Fibroblast of skin of scalp (primary cell): ENCODE measurements around the gene KLHL29.

Experiments used
- DNase-seq: peaks from one replicate; pipeline ENCODE4 v3.0.0-alpha.2; 2013

KLHL29 gene

DNA sequence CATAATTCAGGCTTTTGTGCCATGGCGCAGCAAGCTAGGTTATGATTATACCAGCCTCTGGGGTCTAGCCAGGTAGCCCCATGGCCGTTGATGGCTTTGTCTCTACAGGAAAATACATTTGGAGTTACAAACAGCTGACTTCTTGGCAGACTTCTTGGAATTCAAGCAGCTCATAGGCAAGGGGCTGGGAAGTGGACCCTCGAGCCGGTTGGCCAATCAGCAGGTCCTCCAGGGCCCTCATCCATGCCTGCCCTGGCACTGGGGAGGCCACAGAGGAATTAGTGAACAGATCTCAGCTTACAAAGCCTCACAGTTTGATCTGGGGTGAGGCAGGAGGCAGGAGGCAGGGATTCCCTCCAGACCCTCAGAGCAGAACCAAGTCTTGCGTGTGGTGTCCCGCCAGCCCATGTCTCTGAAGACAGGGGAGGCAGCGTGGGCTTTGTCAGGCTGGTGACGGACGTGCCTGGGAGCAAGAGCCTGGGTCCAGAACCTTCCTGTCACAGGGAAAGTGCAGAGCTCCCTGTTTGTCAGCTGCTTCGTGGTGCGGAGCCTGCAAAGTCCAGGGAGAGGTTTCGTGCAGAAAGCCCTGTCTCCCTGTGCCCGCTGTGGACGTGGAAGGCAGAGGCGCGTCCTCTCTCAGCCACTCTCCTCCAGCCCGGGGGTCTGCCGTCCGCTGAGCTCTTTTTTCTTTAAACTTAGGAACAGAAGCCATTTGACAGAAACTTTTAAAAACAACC, 131.7 kb downstream of the KLHL29 start:
- no peak for DNase-seq

- DNase-seq: no peak
These were observed 133.7 kb downstream of the KLHL29 start for GRCh38 chr2:23518481-23519333.

DNA sequence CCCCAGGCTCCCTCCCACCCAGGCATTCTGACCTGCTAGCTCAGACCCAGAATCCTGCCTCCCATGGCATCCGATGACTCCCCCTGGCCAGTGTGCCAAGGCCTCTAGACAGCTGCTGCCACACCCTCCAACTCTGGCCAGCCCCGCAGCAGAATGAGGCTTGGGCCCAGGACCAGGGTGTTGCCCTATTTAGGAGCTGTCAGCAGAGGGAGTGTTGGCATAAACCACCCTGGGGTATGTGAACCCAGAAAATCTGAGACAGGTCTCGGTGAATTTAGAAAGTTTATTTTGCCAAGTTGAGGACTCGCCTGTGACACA, 134.3 kb downstream of the KLHL29 start:
- DNase-seq: no peak

DNA sequence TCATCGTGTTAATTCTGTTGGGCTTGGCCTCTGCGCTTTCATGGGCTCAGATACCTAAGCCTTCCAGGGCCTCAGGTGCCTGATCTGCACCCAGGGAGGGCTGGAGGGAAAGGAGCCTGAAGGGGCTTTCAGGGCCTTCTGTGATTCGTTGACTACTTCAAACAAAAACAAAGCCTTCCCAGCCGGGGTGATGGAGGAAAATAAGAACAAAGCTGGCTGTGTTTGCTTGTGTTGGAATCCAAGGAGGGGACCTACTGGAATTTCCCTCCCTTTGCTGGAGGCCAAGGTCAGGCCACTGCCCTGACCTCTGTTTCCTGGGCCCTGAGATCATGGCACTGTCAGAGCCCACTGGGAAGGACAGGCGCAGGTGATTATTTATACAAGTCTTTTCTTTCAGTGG, 135.3 kb downstream of the KLHL29 start:
- DNase-seq: no peak

- DNase-seq: no peak
These were observed 136.1 kb downstream of the KLHL29 start for GRCh38 chr2:23521060-23521459.

GRCh38 chr2:23522726-23523372, 137.9 kb downstream of the KLHL29 start:
- DNase-seq: no peak

- DNase-seq: no peak
These were observed 138.6 kb downstream of the KLHL29 start for GRCh38 chr2:23523373-23524260.

DNA sequence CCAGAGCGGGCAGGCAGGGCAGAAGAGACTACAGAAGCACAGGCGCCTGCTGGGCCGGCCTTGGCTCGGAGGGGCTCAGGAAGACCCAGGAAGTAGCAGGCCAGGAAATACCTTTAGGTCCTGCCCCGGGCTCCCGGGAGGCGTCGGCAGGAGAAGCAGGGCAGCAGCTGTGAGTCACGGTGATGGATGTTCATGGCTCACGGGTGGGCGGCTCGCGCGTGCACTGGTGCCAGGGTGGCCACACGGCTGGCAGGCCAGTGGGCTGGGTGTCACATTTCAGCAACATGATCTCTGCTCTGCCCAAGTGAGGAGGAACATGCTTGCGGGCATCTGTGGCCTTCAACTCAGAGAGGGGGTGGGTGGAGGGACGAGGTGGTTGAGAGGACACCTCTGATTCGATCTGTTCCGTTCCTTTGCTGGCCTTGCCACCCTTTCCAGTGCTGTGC, 139.3 kb downstream of the KLHL29 start:
- peak; percentile 40 for DNase-seq

- no peak for DNase-seq
These were observed 140.3 kb downstream of the KLHL29 start for GRCh38 chr2:23525137-23525765.

GRCh38 chr2:23526114-23526513, 141.1 kb downstream of the KLHL29 start:
- no peak for DNase-seq

GRCh38 chr2:23526835-23527790, 142.1 kb downstream of the KLHL29 start:
- no peak for DNase-seq

- no peak for DNase-seq
These were observed 143.2 kb downstream of the KLHL29 start for GRCh38 chr2:23528171-23528570.

DNA sequence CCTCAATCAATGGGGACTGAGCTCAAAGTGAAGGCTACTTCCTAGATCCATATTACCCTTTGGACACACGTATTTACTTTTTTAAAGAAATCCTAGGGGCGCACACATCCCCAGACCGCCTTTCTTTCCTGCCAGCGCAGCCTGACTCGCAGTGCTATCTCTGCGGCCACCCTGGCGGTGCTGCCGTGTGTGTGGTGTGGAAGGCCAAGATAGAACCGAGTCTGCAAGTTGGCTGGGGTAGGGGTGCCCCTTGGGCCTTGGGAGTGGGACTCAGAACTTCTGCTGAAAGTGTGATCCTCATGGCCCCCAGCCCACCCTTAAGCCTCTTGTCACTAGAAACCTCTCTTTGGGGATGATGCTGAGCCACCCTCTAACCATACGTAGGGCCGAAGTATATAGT, 143.7 kb downstream of the KLHL29 start:
- no peak for DNase-seq

DNA sequence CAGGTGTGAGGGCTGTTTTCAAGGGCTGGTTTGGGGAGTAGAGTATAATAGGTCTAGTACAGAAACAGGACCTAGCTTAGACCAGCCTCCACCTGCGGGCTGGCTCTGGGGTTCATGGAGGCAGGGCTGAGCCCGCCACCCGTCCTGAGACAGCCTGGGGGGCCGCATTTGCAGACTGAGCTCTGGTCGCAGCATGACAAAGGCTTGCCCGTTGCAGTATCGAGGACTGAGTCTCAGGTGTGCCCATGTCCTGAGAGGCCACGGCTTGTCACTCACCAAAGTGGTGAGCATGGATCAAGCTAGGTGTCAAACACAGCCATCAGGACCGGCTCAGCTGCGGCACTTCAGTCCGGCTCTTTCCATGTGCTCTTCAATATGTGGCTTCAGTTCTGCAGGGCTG, 144.7 kb downstream of the KLHL29 start:
- no peak for DNase-seq

DNA sequence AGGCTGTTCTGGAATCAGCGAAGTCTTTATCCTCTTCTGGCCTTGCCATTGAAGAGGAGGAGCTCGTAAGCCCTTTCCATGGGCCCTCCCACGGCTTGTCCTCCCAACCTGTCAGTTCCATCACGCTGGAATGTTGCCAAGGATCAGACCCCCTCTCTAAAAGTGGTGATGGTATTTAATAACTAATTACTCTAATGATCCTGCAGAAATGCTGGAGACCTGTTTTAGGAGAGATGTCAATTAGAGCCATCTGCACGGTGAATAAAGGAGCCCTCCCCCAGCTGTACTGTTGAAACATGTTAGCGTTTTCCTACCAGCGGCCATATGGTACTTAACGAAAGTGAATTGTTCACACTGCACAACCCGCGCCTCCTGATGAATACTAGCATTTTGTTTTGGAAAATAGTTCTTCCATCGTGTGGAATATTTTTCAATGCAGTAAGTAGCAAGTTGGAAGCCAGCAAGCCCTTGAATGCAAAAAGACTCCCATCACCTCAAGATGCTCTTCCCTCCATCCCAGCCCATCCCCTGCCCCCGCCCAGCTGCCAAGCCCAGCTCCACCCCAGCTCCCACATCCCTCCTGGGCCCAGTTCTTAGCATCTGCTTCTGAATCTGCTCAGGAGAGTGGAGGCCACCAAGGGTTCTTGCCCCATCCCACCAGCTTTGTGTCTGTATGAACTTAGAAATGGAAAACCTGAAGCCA, 145.4 kb downstream of the KLHL29 start:
- no peak for DNase-seq

- DNase-seq: no peak
These were observed 145.9 kb downstream of the KLHL29 start for GRCh38 chr2:23530909-23531276.

DNA sequence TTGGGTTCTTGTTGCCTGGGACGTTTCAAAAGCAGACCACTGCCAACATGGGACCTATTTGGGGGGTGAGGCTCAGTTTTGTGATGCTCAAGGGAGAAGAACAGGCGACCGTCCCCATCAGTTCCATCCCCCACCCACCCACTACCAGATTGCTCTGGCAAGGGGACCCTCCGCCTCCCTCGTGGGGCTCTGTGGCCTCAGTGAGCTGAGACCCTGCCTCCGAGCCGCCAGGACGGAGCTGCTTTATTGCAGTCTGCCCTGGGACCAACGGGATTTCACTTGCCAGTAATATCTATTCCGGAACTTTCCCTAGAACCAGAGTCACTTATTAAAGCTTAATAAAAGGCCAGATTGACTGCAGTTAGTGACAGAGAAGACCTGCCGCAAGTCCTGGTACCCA, 146.3 kb downstream of the KLHL29 start:
- DNase-seq: no peak

DNA sequence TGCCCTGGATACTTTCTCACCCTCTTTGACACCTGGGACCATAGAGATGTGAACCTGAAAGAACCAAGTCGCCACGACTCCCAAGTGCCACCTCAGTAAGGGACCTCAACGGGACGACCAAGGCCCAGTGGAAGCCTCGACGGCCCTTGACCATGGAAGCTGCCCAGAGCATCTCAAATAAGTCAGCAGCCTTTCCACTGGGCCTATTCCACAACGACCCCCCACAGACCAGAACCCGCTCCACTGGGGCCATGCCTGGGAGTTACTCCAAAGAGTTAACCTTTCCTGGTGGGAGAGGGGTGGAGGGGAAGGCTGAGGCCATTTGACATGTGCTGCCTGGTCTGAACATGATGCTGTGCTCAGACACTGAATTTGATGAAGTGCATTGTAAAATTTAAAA, 146.9 kb downstream of the KLHL29 start:
- no peak for DNase-seq

DNA sequence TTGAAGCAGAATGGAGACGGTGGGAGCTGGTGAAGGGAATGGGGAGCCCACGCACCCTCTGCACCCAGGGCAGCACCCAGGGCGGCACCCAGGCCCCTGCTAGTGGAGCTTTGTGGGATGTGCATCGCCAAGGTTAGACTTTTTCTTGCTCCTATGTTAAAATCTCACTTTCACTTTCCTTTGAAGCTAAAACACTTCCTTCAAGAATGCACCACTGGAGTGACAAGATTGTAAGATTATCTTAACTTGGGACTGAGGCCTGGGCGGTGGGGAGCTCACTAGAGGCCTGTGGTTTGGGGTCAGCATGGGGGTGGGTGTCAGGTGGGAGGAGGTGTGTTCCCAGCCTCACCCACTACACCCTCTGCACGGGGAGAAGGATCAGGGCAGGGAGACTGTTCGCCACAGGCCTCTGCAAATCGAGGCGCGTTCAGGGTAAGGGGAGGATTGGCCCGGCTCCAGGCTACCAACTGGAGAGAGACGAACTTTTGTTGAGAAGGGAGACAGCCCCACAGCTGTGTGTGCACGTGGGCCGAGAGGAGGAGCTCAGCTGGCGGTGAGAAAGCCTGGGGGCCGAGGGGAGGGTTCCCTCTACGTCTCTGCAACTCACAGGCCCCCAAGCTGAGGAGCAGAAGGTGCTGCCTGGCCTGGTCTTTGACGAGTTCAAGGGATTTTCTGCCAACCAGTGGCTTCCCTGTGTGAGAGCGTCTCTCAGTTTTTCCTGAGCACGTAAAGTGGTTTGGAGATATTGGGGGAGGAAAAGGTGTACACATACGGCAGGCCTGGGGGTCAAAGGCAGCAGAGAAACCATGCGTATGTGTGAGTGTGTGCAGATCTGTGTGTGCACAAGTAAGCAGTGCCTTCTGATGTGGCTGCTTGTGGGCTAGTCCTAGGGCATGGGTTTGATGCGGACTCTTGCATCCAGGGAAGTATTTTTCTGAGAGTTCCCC, 147.7 kb downstream of the KLHL29 start:
- DNase-seq: no peak
